Hepatocyte (in vitro differentiated cells): ENCODE data around the gene CARD11.

ENCODE experiments used
- EZH2 ChIP-seq: fragments of 200-600 bp; sonication (generic); IDR thresholded peaks from 2 replicates; pipeline ENCODE4 v1.6.1; 2016; ENCODE audit warnings: antibody characterized with exemption, mild to moderate bottlenecking, borderline replicate concordance
- EZH2phosphoT487 ChIP-seq: fragments of 200-600 bp; sonication (generic); IDR thresholded peaks from one replicate; pipeline ENCODE4 v1.6.1; 2018; ENCODE audit warnings: antibody characterized with exemption, mild to moderate bottlenecking, low read depth, moderate library complexity; ENCODE audit not compliant: unreplicated experiment, severe bottlenecking
- TF ChIP-seq, protein P1 (sequence below): fragments of 200-600 bp; sonication (generic); IDR thresholded peaks from 2 replicates; pipeline ENCODE4 v1.5.1; 2016; ENCODE audit warnings: antibody characterized with exemption, mild to moderate bottlenecking; ENCODE audit not compliant: poor library complexity

DNA sequence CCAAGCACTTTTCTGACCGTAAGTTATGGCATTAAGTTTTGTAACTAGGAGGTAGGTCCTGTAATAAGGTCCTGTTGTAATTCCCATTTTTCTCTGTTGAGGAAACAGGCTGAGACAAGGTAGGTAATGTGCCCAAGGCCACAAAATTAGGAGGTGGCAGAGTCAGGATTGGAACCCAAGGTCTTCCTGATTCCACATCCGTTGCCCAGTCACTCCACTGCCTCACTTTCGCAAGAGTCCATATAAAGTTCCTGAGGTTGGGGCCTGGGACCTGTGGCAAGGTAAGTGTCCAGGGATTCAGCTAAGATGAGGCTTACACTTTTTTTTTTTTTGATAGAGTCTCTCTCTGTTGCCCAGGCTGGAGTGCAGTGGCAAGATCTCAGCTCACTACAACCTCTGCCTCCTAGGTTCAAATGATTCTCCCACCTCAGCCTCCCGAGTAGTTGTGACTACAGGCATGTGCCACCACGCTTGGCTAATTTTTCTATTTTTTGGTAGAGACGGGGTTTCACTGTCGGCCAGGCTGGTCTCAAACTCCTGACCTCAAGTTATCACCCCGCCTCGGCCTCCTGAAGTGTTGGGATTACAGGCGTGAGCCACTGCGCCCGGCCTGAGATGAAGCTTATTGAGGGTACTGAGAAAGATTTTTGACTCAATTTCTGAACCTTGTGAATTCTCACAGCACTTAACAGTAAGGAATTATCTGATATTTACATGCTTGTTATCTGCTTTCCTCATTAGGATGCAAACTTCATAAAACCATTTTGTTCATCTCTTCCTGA, 179.3 kb downstream of the CARD11 start:
- TF ChIP-seq, protein P1, sequence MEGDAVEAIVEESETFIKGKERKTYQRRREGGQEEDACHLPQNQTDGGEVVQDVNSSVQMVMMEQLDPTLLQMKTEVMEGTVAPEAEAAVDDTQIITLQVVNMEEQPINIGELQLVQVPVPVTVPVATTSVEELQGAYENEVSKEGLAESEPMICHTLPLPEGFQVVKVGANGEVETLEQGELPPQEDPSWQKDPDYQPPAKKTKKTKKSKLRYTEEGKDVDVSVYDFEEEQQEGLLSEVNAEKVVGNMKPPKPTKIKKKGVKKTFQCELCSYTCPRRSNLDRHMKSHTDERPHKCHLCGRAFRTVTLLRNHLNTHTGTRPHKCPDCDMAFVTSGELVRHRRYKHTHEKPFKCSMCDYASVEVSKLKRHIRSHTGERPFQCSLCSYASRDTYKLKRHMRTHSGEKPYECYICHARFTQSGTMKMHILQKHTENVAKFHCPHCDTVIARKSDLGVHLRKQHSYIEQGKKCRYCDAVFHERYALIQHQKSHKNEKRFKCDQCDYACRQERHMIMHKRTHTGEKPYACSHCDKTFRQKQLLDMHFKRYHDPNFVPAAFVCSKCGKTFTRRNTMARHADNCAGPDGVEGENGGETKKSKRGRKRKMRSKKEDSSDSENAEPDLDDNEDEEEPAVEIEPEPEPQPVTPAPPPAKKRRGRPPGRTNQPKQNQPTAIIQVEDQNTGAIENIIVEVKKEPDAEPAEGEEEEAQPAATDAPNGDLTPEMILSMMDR = no peak
- TF ChIP-seq EZH2 (no peak), EZH2phosphoT487 (no peak)
